Measurements from ENCODE around the gene METTL14.

Gene METTL14

DNA sequence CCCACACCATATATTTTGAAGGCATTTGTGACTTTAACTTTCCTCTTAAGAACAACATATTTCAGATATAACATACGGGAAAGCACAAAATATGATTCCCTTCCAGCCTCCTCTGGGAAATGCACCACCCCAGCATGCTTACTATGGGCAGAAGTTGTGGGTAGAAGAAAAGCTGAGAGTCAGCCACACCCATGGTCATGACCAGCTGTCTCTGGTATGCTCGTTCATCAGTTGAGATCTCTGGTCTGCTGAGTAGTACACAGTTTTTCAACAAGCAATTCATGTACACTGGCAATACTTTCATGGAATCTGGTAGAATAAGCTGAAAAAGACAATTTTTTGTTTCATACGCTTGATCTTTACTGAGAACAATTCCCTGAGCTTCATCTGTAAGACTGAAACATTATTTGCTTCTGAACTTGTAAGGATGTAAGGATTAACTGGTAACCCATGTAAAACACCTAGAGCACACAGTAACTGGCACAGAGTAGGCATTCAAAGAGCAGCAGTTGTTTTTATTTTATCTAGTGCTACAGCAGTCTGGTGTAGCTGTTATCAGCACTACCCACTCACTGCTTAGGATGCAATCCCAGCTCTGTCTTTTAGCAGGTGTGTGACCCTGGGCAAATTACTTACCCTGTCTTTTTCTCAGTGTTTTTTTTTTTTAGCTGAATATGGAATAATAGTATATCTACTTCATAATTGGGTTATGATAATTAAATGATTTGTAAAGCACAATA lies 47.6 kb downstream of the METTL14 start:
- no peak for DNase-seq (ENCODE audit: low read depth in 1 of 2, low spot score in 1 of 2)

DNA sequence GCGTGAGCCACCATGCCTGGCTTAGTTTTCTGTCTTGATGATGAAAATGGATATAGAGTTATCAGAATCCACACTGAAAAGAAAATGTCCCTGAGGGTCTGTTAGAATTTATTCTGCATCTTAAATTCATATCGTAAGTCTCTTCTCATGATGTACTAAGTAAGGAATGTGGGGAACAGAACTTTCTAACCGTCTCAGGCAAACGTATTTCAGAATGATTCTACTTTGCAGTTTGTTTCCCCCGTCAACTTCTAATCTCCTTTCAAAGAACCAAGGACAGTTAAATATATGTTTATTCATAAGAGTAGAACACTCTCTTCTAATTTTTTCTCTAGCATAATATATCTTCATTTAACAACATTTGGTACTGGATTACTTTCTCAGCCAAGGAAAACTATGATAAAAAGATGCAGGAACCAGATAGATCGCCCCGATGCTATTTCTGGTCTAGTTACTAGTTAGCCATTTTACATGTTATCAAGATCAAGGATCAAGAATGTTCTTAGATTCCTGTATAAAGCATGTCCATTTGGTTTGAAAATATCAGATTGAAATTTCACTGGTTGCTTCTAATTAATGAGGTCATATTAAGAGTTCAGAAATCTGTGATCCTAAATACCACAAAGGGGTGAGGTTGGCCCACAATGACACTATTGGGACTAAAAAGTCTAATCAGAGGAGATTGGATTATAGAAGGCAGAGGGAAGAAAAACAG lies 49.5 kb downstream of the METTL14 start:
- DNase-seq (ENCODE audit: low read depth in 1 of 2, low spot score in 1 of 2) = no peak

DNA sequence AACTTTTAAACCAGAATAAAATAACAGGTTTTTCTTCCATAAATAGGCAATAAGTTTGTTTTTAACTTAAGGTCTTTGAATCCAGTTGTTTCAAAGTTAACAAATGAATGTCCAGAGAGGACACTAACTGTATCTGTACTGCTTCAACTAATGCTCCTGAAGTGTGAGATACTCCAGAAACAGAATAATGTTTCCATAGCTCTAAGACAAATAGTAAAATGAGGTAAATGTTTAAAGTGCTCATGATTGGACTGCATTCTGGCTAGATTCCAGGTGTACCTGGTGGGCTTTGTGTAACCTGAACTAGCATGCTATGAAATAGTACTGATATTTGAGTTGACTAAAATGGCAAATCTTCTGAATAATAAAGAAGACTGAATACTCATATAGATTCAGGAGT lies 51.7 kb downstream of the METTL14 start:
- no peak for DNase-seq (ENCODE audit: low read depth in 1 of 2, low spot score in 1 of 2)

DNA sequence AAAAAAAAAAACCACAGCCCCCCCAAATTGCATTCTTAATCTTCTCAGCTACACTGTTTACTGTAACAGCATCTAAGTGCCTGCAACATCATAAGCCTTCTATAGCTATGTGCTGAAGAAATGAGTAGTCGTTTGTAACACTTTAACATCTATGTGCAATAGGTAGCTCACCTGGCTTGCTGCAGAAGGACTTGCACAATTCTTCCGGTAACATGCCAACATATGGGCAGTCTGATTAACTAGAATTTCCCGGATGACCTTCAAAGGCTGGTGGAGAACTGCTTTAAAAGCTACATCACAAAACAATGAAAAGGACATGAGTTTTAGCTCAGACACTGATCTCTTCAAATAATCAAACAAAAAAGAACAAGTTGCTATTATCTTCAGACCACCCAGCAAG lies 52.9 kb downstream of the METTL14 start:
- no peak for DNase-seq (ENCODE audit: low read depth in 1 of 2, low spot score in 1 of 2)

DNA sequence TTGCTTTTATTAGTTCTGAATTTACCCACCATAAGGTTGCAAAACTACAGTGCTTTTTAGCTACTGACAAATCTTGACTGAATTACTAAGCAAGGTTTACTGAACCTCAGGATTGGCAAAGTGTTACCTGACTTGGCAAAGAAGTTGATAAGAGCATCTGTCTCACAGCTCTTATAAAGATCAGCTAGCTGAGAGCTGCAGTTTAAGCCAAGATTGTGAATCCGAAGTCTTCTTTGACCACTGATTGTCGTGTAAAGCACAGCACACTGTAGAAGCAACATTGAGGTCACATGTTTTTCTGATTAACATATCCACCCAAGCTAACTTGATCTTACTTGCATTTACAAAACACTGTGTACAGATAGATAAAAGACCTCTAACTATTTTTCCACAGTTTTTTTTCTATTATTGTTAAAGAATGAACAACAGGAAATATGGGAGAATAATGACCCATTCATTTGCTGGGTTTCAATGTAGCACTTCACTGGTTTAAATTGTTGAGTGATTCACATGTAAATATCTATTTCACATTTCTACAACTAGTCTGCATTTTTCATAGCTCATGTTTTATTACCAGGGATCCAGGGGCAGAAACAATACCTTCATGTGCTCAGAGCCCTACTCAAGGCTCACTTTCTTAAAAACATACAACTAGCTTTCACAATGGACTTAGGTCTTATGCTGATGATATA lies 54.0 kb downstream of the METTL14 start:
- DNase-seq (ENCODE audit: low read depth in 1 of 2, low spot score in 1 of 2) = no peak

DNA sequence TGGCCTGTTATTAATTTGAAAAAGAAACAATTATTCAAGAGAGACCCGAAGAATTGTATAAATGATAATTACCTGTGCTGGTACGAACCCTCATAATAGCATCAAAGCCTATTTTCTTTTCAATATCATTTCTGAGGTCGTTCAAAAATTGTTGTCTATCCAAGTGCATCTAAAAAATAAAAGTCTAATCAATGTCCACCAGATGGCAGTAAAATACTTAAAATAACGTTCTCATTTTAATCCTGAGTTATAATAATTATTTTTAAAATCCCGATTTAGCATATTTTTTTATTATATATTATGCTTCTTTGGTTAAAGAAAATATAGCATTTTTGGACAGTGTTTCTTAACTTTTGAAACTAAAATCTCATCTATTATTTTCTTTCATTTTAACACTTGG lies 55.7 kb downstream of the METTL14 start:
- no peak for DNase-seq (ENCODE audit: low read depth in 1 of 2, low spot score in 1 of 2)

DNA sequence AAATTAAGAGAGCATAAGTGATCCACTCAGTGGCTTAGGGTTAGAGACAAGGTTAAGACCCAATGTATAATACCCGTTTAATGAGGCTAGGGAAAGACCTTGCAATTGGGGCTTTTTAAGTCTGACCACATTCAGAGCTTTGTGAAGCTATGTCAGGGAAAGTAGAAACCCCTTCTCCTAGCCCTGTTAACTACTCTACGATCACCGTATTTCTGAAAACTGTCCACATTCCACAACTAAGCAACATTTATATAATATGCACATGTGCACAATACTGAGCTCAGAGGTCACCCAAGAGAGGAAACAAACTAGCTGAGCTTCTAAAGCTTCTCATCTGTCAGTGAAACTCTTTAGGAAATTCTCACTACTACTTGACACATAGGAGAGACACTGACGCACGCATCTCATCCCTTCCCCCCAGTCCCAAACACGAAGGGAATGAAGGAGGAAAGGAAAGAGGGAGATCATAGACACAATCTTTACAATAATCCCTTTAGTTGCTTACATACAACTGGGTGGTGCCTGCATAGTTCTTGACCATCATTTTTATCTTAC lies 56.2 kb downstream of the METTL14 start:
- DNase-seq (ENCODE audit: low read depth in 1 of 2, low spot score in 1 of 2) = no peak

DNA sequence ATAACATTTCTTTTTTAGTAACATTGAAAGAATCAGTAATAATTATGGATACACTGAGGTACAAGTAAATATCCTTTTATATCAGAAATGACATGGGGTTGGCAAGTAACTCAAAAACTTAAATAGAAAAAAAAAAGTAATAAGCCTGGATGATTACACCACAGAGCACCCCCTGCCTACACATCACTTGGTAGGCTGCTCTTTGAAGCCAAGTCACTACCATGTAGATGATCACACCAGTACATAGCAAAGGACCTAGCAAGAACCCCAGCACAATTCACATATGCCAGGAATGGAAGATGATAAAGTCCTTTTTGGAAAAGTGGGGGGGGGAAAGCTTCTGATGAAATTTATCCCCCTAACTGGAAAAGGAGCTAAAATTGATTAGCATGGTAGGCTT lies 56.9 kb downstream of the METTL14 start:
- DNase-seq (ENCODE audit: low read depth in 1 of 2, low spot score in 1 of 2) = no peak

DNA sequence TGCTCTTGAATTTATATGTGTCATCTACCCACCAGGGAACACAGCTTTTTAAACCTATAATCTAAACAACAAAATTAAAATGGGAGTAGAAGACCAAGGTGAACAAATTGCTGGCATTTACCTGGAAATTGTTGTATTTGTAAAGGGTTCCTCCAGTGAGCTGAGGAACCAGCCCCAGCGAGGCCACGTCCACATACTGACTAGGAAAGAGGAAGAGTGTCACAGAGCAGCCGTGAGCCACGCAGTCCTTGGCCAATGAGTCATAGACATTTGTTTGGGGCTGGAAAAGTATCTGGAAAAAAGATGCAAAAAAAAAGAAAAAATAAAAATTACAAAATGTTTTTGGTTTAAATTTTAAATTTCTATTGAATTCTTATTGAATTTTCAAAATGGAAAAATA lies 58.7 kb downstream of the METTL14 start:
- DNase-seq (ENCODE audit: low read depth in 1 of 2, low spot score in 1 of 2) = no peak

DNA sequence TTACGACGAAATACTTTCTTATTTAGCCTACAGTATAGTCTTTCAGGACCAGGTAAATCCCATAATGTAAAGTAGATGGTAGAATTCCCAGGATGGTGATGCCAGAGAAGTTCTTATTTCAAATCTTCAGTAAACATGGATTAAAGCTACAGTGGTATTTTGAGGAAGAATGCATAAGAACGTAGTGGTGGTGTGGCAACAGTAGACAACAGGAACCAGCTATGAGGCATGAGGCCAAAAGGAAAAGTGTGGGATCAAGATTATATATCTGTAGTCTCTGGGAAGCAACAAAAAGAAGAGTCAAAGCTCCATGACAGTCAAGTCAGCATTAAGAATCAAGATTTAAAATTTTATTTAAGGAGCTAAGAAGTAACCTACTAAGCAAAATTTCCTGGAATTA lies 60.2 kb downstream of the METTL14 start:
- no peak for DNase-seq (ENCODE audit: low read depth in 1 of 2, low spot score in 1 of 2)

DNA sequence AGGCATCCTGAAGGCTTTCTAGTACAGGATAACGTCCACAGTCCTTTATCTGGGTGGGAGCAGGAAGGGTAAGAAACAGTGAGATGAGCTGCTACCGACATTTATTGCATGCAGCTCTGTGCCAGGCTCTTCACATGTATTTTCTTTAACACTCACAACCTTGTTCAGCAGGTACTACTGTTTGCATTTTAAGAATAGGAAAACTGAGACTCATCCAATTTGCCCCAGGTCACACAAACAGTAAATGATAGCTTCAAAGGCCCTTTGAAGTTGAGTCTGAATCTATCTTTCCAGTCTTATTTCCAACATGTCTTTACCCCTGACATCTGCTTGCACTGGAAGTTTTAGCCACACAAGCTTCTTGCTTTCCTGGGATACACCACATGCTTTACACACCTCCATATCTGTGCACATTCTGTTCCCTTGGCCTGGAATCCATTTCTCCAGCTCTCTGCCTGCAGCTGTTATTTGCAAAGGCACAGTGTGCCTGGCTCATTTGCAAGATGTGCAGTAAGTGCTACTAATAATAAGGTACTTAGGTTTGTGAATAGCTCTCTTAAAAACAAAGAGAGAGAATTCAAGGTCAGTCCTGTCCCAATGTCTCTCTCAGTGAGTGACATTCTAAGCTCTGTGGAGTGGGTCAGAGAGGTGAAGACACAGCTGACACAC lies 61.2 kb downstream of the METTL14 start:
- DNase-seq (ENCODE audit: low read depth in 1 of 2, low spot score in 1 of 2) = no peak

DNA sequence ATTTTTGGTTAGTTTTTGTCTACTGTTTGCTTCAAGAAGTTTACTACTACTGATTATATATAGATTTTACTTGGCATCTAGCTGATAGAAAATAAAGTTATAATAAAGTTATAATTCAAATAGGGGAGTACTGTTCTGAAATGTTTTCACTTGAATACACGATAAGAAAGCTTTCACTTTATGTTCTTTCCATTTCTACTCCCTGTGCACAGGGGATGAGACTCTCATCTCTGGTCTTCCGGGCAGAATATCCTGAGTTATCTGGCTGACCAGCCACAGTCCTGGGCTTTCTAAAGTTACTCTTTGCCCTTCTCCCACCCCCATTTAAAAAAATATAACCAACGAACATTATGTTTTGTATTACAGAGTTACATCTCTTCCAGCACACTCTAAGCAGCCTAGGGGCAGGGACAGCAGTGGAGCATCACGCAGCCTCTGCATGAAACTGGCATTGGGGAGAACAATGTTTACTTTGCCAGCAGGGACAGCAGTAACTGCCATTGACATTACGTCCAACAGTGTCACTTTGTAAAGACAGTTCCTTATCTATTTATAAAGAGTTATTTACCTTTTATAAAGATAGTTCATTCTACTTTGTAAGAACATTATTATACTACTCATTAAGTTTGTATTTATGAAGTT lies 64.3 kb downstream of the METTL14 start:
- no peak for DNase-seq (ENCODE audit: low read depth in 1 of 2, low spot score in 1 of 2)

DNA sequence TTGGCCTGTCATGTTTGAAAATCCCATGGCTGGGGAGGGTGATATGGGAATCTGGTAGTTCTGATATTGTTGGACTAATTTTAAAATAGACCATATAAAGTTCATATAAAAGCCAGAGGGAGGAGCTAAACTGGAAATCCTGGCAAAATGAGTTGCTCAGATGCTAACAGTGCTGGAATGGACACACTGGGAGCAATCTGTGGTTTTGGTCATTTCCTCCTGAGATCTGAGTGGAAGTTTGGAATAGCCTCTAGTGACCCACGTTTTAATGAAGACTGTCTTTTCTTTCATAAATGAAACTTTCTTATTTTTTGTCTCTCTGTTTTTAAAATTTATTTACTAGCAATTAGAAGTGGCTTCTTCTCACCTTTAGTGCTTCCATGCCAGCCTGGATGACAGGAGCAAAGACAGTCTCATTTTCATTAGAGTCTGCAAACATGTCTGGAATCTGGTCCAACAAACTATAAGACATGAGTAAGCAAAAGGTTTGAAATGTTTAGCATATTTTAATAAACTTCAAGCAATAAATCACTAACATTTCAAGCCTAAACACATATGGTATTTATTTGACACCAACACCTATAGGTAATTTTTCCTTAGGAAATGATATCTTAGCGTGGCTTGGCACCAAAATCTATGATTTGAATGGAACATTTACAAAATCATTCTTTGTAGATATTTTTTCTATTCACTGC lies 66.6 kb downstream of the METTL14 start:
- DNase-seq (ENCODE audit: low read depth in 1 of 2, low spot score in 1 of 2) = no peak

DNA sequence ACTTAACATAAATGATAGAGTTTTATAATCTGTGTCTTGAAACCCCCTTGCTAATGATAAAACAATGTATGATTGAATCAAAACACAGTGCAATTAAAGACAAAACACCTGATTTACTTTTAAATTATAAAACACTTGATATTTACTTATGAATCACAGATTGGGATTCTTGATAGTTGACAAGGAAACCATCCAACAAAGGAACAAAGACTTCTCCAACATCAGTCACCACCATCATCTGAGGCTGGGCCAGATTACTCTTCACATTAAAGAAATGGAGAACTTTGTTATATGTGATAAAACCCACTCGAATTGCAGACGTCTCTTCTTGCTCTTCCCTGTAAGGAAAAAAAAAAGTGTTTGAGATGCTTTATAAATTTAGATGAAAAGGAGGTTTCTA lies 67.4 kb downstream of the METTL14 start:
- DNase-seq (ENCODE audit: low read depth in 1 of 2, low spot score in 1 of 2) = no peak

DNA sequence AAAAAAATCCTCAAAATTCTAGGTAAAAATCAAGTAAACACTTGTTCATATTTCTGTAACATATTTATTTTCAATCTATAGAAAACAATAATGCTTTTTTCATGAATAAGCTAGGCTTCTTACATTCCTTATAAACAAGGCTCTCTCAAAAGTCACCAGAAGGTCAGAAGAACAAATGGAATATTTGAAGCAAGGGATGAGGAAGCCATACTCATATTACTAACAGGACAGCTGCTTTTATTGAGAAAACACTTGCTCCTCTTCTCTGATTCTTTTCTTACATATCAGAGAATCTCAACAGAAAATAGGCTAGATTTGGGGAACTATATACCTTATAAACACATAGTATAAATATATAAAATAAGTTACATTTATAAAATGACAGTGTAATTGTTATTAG lies 67.9 kb downstream of the METTL14 start:
- no peak for DNase-seq (ENCODE audit: low read depth in 1 of 2, low spot score in 1 of 2)

DNA sequence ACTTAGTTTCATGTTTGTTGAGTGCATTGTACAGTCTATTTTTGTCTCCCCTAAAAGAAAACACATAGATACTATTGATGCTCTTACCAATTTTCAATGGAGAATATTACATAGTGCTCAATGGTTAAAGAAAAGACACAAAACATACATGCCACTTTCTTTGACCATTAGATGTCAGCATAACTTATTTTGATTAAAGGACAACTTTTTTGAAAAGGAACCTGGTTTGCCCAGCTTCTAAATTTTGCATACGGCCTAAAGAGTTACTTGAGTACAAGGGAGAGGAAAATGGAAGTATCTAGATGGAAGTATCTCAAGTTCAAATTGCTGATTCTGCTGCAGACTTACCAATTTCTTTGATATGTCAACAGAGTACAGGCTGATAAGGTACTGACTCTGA lies 68.5 kb downstream of the METTL14 start:
- no peak for DNase-seq (ENCODE audit: low read depth in 1 of 2, low spot score in 1 of 2)

DNA sequence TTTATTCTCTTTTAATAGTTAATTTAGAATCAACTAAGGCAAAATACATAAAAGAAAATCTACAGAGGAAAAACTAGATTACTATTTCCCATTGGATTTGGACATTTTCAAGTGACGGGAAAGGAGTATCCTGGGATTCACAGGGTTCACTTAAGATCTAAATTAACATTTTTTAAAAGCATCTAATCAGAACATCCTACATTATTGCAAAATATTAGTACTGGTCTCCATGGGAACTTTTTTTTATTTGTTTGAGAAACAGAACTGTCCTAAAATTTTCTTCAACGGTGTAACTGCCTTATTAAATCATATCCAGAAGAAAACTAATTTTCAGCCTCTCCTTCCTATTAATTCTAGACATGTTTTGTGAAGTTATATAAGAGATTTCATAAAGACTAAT lies 69.7 kb downstream of the METTL14 start:
- DNase-seq (ENCODE audit: low read depth in 1 of 2, low spot score in 1 of 2) = no peak

DNA sequence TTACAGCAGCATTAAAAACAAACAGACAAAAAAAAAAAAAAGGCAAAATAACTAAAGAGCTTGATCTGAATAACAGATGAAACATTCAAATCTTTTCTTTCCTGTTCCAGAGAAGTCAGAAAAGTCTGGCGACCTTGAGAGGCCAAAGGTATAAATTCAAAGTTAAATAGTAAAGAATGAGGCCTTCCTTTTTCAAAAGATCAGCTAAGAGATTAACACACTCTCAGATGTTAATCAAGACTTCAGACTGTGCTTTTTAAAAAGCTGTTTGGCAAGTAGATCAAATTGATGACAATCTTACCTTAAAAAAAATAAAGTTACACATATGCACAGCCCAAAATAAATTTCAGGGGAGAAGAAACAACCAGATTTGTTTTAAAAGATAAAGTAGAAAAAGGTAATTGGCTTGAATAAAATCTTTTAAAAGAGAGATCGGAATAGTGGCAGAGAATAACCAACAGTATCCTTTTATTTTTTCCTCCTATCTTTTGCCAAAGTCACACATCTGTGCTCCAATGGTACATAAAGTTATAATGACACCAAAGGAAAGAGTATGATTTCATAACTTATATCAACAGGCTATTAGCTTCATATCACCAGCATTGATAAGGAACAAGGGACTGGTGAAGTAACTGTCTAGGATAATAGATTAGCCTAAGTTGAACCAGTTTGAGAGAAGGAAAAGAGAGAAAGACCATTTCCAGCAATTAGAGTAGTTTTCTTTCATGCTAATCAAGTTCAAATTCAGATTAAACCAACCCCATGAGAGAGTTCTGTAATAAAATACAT lies 70.4 kb downstream of the METTL14 start:
- no peak for DNase-seq (ENCODE audit: low read depth in 1 of 2, low spot score in 1 of 2)

DNA sequence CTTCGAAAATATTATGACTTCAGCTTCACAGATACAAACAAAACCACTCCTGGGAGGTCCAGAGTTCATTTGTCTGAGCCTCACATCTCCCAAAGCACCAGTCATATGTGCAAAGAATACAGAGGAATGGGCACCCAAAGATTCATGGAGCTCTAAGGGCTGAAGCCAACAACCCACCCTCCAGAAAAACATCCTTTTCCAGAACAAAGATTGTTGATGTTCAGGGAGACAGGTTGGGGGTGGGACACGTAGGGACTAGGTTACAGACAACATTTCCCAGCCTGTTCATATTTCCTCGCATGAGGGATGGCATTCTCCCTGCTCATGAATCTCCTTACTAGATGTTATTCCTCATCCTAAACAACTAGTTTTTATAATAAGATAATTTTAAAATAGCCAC lies 71.2 kb downstream of the METTL14 start:
- no peak for DNase-seq (ENCODE audit: low read depth in 1 of 2, low spot score in 1 of 2)

DNA sequence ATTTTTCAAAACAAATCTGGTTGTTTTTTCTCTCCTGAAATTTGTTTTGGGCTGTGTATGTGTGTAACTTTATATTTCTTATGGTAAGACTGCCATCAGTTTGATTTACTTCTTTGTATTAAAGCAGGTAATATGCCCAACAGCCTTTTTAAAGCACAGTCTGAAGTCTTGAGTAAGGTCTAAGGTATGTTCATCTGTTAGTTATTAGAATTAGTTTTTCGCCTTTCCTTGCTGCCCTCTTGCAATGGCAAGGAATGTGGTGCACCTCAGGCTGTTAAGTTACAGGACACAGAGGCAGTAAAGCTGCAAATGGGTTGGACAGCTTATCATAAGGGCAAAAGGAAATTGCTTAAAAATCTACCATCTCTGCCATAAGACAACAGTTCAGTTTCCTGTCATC lies 71.8 kb downstream of the METTL14 start:
- no peak for DNase-seq (ENCODE audit: low read depth in 1 of 2, low spot score in 1 of 2)

All from activated T-helper 1 cell treated with anti-CD3 and anti-CD28 coated beads, Interleukin-2, amount 50 U/mL, for 16 hours (primary cell).